Vagina (tissue), 2 donors: ENCODE results near the gene RPS6KA1.

ENCODE experiments used
- POLR2A ChIP-seq, 2 donors: fragments of 450-650 bp; IDR thresholded peaks; one replicate each; pipeline ENCODE4 v1.6.1; 2017; ENCODE audit warnings: antibody characterized with exemption in 2 of 2, mild to moderate bottlenecking in 2 of 2, moderate library complexity in 2 of 2
- POLR2AphosphoS5 ChIP-seq, 2 donors: sonication (generic); formaldehyde crosslinking; IDR thresholded peaks; one replicate each; pipeline ENCODE4 v1.9.0; 2017; ENCODE audit warnings: antibody characterized with exemption in 2 of 2, mild to moderate bottlenecking in 2 of 2, low read depth in 1 of 2; ENCODE audit not compliant: insufficient read depth in 1 of 2
- TF ChIP-seq, protein P1 (sequence below), 3 experiments: fragments of 450-650 bp in 2 of 3; fragments of 200-600 bp in 1 of 3; sonication (generic) in 1 of 3; IDR thresholded peaks; one replicate each; pipeline ENCODE4 v1.5.1; 2017 to 2019; ENCODE audit warnings: antibody characterized with exemption in 3 of 3, mild to moderate bottlenecking in 2 of 3, moderate library complexity in 2 of 3

DNA sequence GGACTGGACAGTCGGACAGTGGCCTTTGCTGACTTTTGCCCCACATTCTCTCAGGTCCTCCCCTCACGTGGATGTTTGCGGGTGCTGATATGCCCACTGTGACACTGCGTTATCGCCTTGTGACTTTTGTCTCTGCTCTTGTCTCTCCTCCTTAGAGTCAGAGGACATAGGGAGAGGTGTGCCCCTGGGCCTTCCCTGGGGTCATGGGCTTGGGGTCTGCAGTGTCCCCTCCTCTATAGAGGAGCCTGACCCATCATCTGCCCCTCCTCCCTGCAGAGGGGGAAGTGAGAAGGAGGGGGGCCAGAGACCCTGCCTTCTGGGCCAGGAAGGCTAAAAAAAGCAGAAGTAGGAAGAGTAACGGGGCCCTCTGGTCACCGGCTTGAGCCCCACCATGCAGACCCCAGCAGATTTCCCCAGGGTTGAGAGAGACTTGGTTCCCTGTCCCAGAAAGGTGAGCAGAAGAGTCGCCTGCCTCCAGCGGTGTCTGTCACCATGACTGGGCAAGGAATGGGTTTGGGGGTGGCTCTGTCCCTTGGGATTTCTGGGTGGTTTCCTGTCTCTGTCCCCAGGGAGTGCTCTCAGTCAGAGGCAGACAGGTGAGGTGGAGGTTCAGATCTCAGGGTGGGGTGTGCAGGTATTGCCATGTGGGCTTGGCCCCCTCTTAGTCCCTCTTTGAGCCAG is 13.3 kb downstream of the RPS6KA1 start:
- TF ChIP-seq POLR2A (IDR thresholded peaks at IDR 0.05) = no peak
- TF ChIP-seq, protein P1, sequence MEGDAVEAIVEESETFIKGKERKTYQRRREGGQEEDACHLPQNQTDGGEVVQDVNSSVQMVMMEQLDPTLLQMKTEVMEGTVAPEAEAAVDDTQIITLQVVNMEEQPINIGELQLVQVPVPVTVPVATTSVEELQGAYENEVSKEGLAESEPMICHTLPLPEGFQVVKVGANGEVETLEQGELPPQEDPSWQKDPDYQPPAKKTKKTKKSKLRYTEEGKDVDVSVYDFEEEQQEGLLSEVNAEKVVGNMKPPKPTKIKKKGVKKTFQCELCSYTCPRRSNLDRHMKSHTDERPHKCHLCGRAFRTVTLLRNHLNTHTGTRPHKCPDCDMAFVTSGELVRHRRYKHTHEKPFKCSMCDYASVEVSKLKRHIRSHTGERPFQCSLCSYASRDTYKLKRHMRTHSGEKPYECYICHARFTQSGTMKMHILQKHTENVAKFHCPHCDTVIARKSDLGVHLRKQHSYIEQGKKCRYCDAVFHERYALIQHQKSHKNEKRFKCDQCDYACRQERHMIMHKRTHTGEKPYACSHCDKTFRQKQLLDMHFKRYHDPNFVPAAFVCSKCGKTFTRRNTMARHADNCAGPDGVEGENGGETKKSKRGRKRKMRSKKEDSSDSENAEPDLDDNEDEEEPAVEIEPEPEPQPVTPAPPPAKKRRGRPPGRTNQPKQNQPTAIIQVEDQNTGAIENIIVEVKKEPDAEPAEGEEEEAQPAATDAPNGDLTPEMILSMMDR (IDR thresholded peaks at IDR 0.05) = no peak
- no peak for TF ChIP-seq POLR2AphosphoS5 (IDR thresholded peaks at IDR 0.05; ENCODE audit: insufficient read depth in 1 of 2, low read depth in 1 of 2)
